Endodermal cell (in vitro differentiated cells): ENCODE measurements around the gene WNT2. TPM values are rescaled to one million over a fixed set of nuclear protein-coding genes. Genes with fewer than 3 reads are reported as not detected.

ENCODE experiments used
- DNase-seq: peaks from one replicate; pipeline ENCODE4 v3.0.0-alpha.2; 2017
- H3K27ac ChIP-seq: 2 replicates; pipeline ENCODE4 v1.5.1; 2013; ENCODE audit warnings: mild to moderate bottlenecking, low read depth, low read length, moderate library complexity
- H3K27me3 ChIP-seq: 2 replicates; pipeline ENCODE4 v1.6.1; 2013; ENCODE audit warnings: mild to moderate bottlenecking, low read length, moderate library complexity; ENCODE audit not compliant: insufficient read depth, control insufficient read depth, poor library complexity, severe bottlenecking
- H3K36me3 ChIP-seq: 2 replicates; pipeline ENCODE4 v1.7.0; 2013; ENCODE audit warnings: mild to moderate bottlenecking, low read length, moderate library complexity; ENCODE audit not compliant: control insufficient read depth, insufficient read depth
- H3K4me1 ChIP-seq: one replicate; pipeline ENCODE4 v1.7.0; 2013; ENCODE audit warnings: low read length; ENCODE audit not compliant: control insufficient read depth, insufficient read depth
- H3K4me3 ChIP-seq: 2 replicates; pipeline ENCODE4 v1.5.1; 2013; ENCODE audit warnings: mild to moderate bottlenecking, low read length, moderate library complexity
- H3K9ac ChIP-seq: 2 replicates; pipeline ENCODE4 v1.6.1; 2013; ENCODE audit warnings: mild to moderate bottlenecking, low read length, moderate library complexity; ENCODE audit not compliant: poor library complexity, severe bottlenecking; ENCODE audit errors: extremely low read depth
- H3K9me3 ChIP-seq: 2 replicates; pipeline ENCODE4 v1.6.1; 2013; ENCODE audit warnings: mild to moderate bottlenecking, low read length, moderate library complexity; ENCODE audit not compliant: control insufficient read depth
- H3K27ac Mint-ChIP-seq: 2 replicates; pipeline ENCODE4 v1.8.0; 2020; ENCODE audit warnings: mixed read lengths
- H3K27me3 Mint-ChIP-seq: 2 replicates; pipeline ENCODE4 v1.8.0; 2021; ENCODE audit warnings: mild to moderate bottlenecking, mixed read lengths; ENCODE audit not compliant: insufficient read depth
- H3K36me3 Mint-ChIP-seq: 2 replicates; pipeline ENCODE4 v1.8.0; 2020; ENCODE audit warnings: low read depth, mixed read lengths
- H3K4me1 Mint-ChIP-seq: 2 replicates; pipeline ENCODE4 v1.8.0; 2020; ENCODE audit warnings: mixed read lengths
- H3K4me3 Mint-ChIP-seq: 2 replicates; pipeline ENCODE4 v1.8.0; 2020; ENCODE audit warnings: mild to moderate bottlenecking, moderate library complexity, mixed read lengths
- H3K9me3 Mint-ChIP-seq: 2 replicates; pipeline ENCODE4 v1.8.0; 2020; ENCODE audit warnings: mild to moderate bottlenecking, mixed read lengths
- WGBS, 2 experiments: methylation state at CpG; one replicate each; pipeline versions ENCODE4 v1.1.5 to v1.1.7; 2013; ENCODE audit warnings: missing lambda C conversion rate in 2 of 2, mixed read lengths in 1 of 2; ENCODE audit not compliant: insufficient coverage in 1 of 2, insufficient read length in 1 of 2; 5-methylcytosine and 5-hydroxymethylcytosine counted together
- total RNA-seq, 2 donors: library from RNA; stranded (reverse); fragmentation: NEBNext Ultra II Directional in 1 of 2; extraction: Animal tissue kit (Norgen Biotek cat#: 25700) in 1 of 2; gene quantifications; 2 replicates in 1 of 2; 3 replicates in 1 of 2; pipeline ENCODE4 v1.2.1, GENCODE V29; 2021
- TF ChIP-seq, protein P1 (sequence below): fragments of 200-600 bp; sonication (generic); conservative IDR thresholded peaks from 2 replicates; pipeline ENCODE4 v1.5.0; 2021; ENCODE audit warnings: antibody characterized with exemption, mild to moderate bottlenecking

WNT2 gene
- total RNA-seq, 2 donors from 2014 or later, result not detected

GRCh38 chr7:117283779-117284178 is 39.1 kb downstream of the WNT2 start:
- Histone ChIP-seq H3K27ac (no peak overlapping the region), H3K4me3 (no peak overlapping the region), H3K27me3 (no peaks in the 10 kb centered on the region), H3K9ac (no peak overlapping the region), H3K36me3 (no peaks in the 10 kb centered on the region), H3K9me3 (no peaks in the 10 kb centered on the region), H3K4me1 (no peaks in the 10 kb centered on the region)
- TF ChIP-seq, protein P1, sequence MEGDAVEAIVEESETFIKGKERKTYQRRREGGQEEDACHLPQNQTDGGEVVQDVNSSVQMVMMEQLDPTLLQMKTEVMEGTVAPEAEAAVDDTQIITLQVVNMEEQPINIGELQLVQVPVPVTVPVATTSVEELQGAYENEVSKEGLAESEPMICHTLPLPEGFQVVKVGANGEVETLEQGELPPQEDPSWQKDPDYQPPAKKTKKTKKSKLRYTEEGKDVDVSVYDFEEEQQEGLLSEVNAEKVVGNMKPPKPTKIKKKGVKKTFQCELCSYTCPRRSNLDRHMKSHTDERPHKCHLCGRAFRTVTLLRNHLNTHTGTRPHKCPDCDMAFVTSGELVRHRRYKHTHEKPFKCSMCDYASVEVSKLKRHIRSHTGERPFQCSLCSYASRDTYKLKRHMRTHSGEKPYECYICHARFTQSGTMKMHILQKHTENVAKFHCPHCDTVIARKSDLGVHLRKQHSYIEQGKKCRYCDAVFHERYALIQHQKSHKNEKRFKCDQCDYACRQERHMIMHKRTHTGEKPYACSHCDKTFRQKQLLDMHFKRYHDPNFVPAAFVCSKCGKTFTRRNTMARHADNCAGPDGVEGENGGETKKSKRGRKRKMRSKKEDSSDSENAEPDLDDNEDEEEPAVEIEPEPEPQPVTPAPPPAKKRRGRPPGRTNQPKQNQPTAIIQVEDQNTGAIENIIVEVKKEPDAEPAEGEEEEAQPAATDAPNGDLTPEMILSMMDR, result no peak
- no peaks in the 10 kb centered on the region for H3K4me1 Mint-ChIP-seq
- no peak overlapping the region for H3K4me3 Mint-ChIP-seq
- no peak overlapping the region for H3K27ac Mint-ChIP-seq
- 90 to 100% methylated on average over 3 to 6 of the region's 6 CpGs for WGBS, 2 experiments
- DNase-seq, result peak; percentile 40
- no peaks in the 10 kb centered on the region for H3K36me3 Mint-ChIP-seq
- H3K9me3 Mint-ChIP-seq, result no peaks in the 10 kb centered on the region
- H3K27me3 Mint-ChIP-seq, result no peaks in the 10 kb centered on the region

GRCh38 chr7:117283371-117283770 is 39.5 kb downstream of the WNT2 start:
- WGBS, 2 experiments, result 92% methylated on average over 3 of the region's 3 CpGs; no CpG with 5 or more reads in 1 of the 2 experiments
- DNase-seq, result no peak
- Histone ChIP-seq H3K9me3 (no peaks in the 10 kb centered on the region), H3K36me3 (no peaks in the 10 kb centered on the region), H3K9ac (no peak overlapping the region), H3K27ac (no peak overlapping the region), H3K4me1 (no peaks in the 10 kb centered on the region), H3K27me3 (no peaks in the 10 kb centered on the region), H3K4me3 (no peak overlapping the region)
- Mint-ChIP-seq H3K27me3 (no peaks in the 10 kb centered on the region), H3K4me3 (no peak overlapping the region), H3K4me1 (no peaks in the 10 kb centered on the region), H3K9me3 (no peaks in the 10 kb centered on the region), H3K27ac (no peak overlapping the region), H3K36me3 (no peaks in the 10 kb centered on the region)
- TF ChIP-seq, protein P1, result no peak

DNA sequence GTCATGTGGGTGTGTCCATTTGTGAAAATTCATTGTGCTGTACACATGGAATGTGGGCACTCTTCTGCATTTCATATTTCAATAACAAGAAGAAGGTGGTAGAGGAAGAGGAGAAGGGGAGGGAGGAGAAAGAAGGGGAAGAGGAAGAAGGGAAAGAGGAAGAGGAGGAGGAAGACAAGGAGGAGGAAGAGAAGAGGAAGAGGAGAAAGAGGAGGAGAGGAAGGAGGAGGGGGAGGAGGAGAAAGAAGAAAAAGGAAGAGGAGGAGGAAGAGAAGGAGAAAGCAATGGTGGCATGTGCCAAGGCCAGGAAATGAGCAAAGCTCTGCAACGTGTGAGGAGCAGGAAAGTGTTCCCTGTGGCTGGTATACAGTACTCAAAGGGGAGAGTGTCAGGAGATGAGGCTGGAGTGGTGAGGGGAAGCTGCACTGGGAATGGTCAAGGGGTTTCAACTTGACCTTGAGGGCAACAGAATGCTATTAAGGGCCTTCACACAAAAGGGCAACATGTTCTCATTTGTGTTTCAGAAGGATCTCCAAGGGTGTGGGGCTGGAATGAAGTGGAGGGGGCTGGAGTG is 40.5 kb downstream of the WNT2 start:
- peak; percentile 32 for DNase-seq
- H3K27ac ChIP-seq, result no peak overlapping the region
- no peak overlapping the region for H3K9ac ChIP-seq
- no peaks in the 10 kb centered on the region for H3K36me3 ChIP-seq
- no peaks in the 10 kb centered on the region for H3K9me3 Mint-ChIP-seq
- H3K4me1 Mint-ChIP-seq, result no peaks in the 10 kb centered on the region
- H3K4me1 ChIP-seq, result no peaks in the 10 kb centered on the region
- 69 to 78% methylated on average over 1 of the region's 1 CpG for WGBS, 2 experiments
- no peaks in the 10 kb centered on the region for H3K36me3 Mint-ChIP-seq
- H3K9me3 ChIP-seq, result no peaks in the 10 kb centered on the region
- H3K27ac Mint-ChIP-seq, result no peak overlapping the region
- TF ChIP-seq, protein P1, result no peak
- no peaks in the 10 kb centered on the region for H3K27me3 ChIP-seq
- no peak overlapping the region for H3K4me3 ChIP-seq
- H3K4me3 Mint-ChIP-seq, result no peak overlapping the region
- no peaks in the 10 kb centered on the region for H3K27me3 Mint-ChIP-seq
